ENCODE results near the gene UBA1. TPM values are rescaled to one million over a fixed set of nuclear protein-coding genes. Genes with fewer than 3 reads are reported as not detected.

UBA1 gene
- total and polyA plus RNA-seq, 10 of the 15 experiments (the other 5 are each of a cell fraction or from before 2014, with no cell fraction given), result 60.4 to 314 (median 216) TPM

- TF ChIP-seq, protein P1, sequence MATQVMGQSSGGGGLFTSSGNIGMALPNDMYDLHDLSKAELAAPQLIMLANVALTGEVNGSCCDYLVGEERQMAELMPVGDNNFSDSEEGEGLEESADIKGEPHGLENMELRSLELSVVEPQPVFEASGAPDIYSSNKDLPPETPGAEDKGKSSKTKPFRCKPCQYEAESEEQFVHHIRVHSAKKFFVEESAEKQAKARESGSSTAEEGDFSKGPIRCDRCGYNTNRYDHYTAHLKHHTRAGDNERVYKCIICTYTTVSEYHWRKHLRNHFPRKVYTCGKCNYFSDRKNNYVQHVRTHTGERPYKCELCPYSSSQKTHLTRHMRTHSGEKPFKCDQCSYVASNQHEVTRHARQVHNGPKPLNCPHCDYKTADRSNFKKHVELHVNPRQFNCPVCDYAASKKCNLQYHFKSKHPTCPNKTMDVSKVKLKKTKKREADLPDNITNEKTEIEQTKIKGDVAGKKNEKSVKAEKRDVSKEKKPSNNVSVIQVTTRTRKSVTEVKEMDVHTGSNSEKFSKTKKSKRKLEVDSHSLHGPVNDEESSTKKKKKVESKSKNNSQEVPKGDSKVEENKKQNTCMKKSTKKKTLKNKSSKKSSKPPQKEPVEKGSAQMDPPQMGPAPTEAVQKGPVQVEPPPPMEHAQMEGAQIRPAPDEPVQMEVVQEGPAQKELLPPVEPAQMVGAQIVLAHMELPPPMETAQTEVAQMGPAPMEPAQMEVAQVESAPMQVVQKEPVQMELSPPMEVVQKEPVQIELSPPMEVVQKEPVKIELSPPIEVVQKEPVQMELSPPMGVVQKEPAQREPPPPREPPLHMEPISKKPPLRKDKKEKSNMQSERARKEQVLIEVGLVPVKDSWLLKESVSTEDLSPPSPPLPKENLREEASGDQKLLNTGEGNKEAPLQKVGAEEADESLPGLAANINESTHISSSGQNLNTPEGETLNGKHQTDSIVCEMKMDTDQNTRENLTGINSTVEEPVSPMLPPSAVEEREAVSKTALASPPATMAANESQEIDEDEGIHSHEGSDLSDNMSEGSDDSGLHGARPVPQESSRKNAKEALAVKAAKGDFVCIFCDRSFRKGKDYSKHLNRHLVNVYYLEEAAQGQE (IDR thresholded peaks at IDR 0.05; ENCODE audit: low read depth, low read length), result no peak
- TF ChIP-seq CREM (IDR thresholded peaks at IDR 0.05; ENCODE audit: low read depth) (no peak), SPI1 (IDR thresholded peaks at IDR 0.05; ENCODE audit: borderline replicate concordance, insufficient read depth, low read depth, low read length) (no peak), KDM1A (IDR thresholded peaks at IDR 0.05; ENCODE audit: borderline replicate concordance) (no peak), YY1 (IDR thresholded peaks at IDR 0.05; ENCODE audit: low read depth, low read length) (no peak), ZBTB11 (CRISPR knock-in tag; IDR thresholded peaks at IDR 0.05) (no peak), RAD21 (IDR thresholded peaks at IDR 0.05; ENCODE audit: insufficient read depth, low read depth, low read length) (no peak), NFYB (IDR thresholded peaks at IDR 0.05; ENCODE audit: insufficient read depth, low read depth, low read length) (no peak)
Observed at GRCh38 chrX:47151435-47151834, 42.2 kb upstream of the UBA1 start (continued).

Data from GM12878 (cell line).